Natural killer cell (primary cell): Measurements from ENCODE around the gene KIF19. TPM values are rescaled to one million over a fixed set of nuclear protein-coding genes. Genes with fewer than 3 reads are reported as not detected.

Experiments used
- ATAC-seq, 3 donors: fragments of 150-1000 bp in 2 of 3; fragments of 200-7000 bp in 1 of 3; cut with Tn5 transposase; 1 replicate in 1 of 3; 2 replicates in 2 of 3; pipeline ENCODE4 v1.10.0; 2021; ENCODE audit warnings: mild to moderate bottlenecking in 2 of 3, moderate library complexity in 2 of 3
- DNase-seq, 2 donors: peaks; one replicate each; pipeline versions ENCODE4 v3.0.0 to v3.0.0-alpha.2; 2013 to 2021; ENCODE audit warnings: mixed read lengths in 1 of 2
- H3K27ac ChIP-seq: one replicate; pipeline ENCODE4 v1.5.1; 2013; ENCODE audit warnings: mild to moderate bottlenecking, low read length
- H3K27me3 ChIP-seq: one replicate; pipeline ENCODE4 v1.6.1; 2013; ENCODE audit warnings: low read length; ENCODE audit not compliant: control insufficient read depth, insufficient read depth
- H3K36me3 ChIP-seq: one replicate; pipeline ENCODE4 v1.6.1; 2013; ENCODE audit warnings: low read length; ENCODE audit not compliant: control insufficient read depth, insufficient read depth
- H3K4me1 ChIP-seq: one replicate; pipeline ENCODE4 v1.6.1; 2013; ENCODE audit warnings: low read length; ENCODE audit not compliant: control insufficient read depth, insufficient read depth
- H3K4me3 ChIP-seq: one replicate; pipeline ENCODE4 v1.5.1; 2013; ENCODE audit warnings: low read length
- H3K9me3 ChIP-seq: one replicate; pipeline ENCODE4 v1.6.1; 2013; ENCODE audit warnings: low read length; ENCODE audit not compliant: control insufficient read depth, insufficient read depth
- H3K27ac Mint-ChIP-seq, 2 donors: one replicate each; pipeline ENCODE4 v1.8.0; 2022; ENCODE audit warnings: mild to moderate bottlenecking in 2 of 2, mixed read lengths in 2 of 2, moderate library complexity in 1 of 2
- H3K27me3 Mint-ChIP-seq, 2 donors: one replicate each; pipeline ENCODE4 v1.8.0; 2022; ENCODE audit warnings: low read depth in 2 of 2, mixed read lengths in 2 of 2
- H3K36me3 Mint-ChIP-seq: one replicate; pipeline ENCODE4 v1.8.0; 2022; ENCODE audit warnings: mixed read lengths
- H3K4me1 Mint-ChIP-seq, 2 donors: one replicate each; pipeline ENCODE4 v1.8.0; 2022; ENCODE audit warnings: mixed read lengths in 2 of 2
- H3K4me3 Mint-ChIP-seq: one replicate; pipeline ENCODE4 v1.8.0; 2022; ENCODE audit warnings: mild to moderate bottlenecking, moderate library complexity, mixed read lengths
- H3K9me3 Mint-ChIP-seq, 2 donors: one replicate each; pipeline ENCODE4 v1.8.0; 2022; ENCODE audit warnings: mixed read lengths in 2 of 2
- WGBS: methylation state at CpG from one replicate; pipeline ENCODE4 v1.1.7; 2013; ENCODE audit warnings: missing lambda C conversion rate; ENCODE audit not compliant: insufficient coverage; 5-methylcytosine and 5-hydroxymethylcytosine counted together
- intact Hi-C: fragments of 100-400 bp; cut with micrococcal nuclease; formaldehyde crosslinking; loops from one replicate; pipeline ENCODE4 v1.14.2; 2022
- total RNA-seq, 4 donors: library from RNA; stranded (reverse); fragments of 120-200 nt in 1 of 4; gene quantifications; one replicate each; pipeline versions ENCODE4 v1.2.3 to v1.2.4, GENCODE V29; 2013 to 2022
- TF ChIP-seq, protein P1 (sequence below): fragments of 200-600 bp; IDR thresholded peaks from one replicate; pipeline ENCODE4 v1.8.0; 2022; ENCODE audit warnings: antibody characterized with exemption

KIF19 gene
- total RNA-seq, 3 donors from 2014 or later (not counting 1 experiment from before 2014, with no cell fraction given), result 1.7 to 7.1 (median 6.1) TPM

DNA sequence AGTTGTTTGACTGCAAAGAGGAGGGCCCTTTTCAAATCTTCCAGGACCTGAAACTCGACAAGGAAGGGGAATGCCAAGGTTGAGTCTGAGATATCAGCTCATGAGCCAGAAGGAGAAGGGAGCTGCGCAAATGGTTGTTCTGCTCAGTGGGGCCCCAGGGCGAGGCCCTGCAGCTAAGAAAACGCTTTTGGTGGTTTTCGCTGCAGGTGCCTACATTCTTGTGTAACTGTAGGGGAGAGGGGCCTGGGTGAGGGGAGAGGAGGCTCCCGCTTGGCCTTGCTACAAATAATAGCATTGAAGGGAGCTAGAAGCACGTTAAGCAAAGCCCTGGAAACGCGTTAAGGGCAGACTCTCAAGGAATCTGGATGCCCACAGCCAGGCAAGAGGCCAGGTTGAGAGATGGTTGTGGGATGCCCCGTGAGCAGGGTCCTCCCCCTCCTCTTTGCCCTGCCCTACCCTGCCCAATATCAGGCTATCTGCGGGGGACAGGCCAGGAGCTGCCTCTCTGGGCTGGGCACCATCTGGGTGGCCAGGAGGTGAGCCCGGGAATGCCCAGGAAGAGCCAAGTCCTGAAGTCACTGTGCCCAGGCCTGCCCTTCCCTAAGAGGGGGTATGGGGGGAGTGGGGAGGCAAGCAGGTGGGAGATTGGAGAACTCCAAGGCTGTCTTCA is 63.2 kb downstream of the KIF19 start:
- H3K36me3 ChIP-seq, result no peaks in the 10 kb centered on the region
- Mint-ChIP-seq H3K4me3 (no peak overlapping the region), H3K9me3 (no peaks in the 10 kb centered on the region), H3K4me1 (peaks cover 6 to 10% of the 10 kb centered on the region in 2 donors), H3K36me3 (no peaks in the 10 kb centered on the region), H3K27ac (no peak overlapping the region), H3K27me3 (peaks cover 0 to 6% of the 10 kb centered on the region in 2 donors)
- DNase-seq, result no peak
- intact Hi-C loops, result no loop called here
- H3K4me1 ChIP-seq, result peaks cover 6% of the 10 kb centered on the region
- H3K27me3 ChIP-seq, result no peaks in the 10 kb centered on the region
- no peaks in the 10 kb centered on the region for H3K9me3 ChIP-seq
- TF ChIP-seq, protein P1, sequence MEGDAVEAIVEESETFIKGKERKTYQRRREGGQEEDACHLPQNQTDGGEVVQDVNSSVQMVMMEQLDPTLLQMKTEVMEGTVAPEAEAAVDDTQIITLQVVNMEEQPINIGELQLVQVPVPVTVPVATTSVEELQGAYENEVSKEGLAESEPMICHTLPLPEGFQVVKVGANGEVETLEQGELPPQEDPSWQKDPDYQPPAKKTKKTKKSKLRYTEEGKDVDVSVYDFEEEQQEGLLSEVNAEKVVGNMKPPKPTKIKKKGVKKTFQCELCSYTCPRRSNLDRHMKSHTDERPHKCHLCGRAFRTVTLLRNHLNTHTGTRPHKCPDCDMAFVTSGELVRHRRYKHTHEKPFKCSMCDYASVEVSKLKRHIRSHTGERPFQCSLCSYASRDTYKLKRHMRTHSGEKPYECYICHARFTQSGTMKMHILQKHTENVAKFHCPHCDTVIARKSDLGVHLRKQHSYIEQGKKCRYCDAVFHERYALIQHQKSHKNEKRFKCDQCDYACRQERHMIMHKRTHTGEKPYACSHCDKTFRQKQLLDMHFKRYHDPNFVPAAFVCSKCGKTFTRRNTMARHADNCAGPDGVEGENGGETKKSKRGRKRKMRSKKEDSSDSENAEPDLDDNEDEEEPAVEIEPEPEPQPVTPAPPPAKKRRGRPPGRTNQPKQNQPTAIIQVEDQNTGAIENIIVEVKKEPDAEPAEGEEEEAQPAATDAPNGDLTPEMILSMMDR, result no peak
- H3K4me3 ChIP-seq, result no peak overlapping the region
- H3K27ac ChIP-seq, result no peak overlapping the region
- 72% methylated on average over 12 of the region's 12 CpGs for WGBS
- ATAC-seq, result no peak

DNA sequence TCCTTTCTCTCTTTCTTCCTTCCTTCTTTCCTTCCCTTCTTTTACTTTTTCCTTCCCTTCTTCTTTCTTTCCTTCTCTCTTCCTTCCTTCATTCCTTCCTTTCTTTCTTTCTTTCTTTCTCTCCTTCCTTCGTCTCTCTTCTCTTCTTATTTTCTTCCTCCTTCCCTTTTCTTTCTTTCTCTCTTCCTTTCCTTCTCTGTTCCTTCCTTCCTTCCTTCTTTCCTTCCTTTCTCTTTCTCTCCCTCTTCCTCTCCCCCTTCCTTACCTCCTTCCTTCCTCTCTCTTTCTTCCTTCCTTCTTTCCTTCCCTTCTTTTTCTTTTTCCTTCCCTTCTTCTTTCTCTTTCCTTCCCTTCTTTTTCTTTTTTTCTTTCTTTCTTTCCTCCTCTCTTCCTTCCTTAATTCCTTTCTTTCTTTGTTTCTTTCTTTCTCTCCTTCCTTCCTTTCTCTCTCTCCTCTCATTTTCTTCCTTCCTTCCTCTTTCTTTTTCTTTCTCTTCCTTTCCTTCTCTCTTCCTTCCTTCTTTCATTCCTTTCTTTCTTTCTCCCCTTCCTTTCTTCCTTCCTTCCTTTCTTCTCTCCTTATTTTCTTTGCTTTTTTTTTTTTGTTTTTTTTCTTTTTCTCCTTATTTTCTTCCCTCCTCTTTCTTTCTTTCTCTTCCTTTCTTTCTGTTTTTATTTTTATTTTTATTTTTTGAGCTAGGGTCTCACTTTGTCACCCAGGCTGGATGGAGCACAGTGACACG is 64.1 kb downstream of the KIF19 start:
- Histone ChIP-seq H3K9me3 (no peaks in the 10 kb centered on the region), H3K4me1 (peaks cover 6% of the 10 kb centered on the region), H3K27me3 (no peaks in the 10 kb centered on the region), H3K36me3 (no peaks in the 10 kb centered on the region), H3K27ac (no peak overlapping the region), H3K4me3 (no peak overlapping the region)
- H3K4me3 Mint-ChIP-seq, result no peak overlapping the region
- H3K27ac Mint-ChIP-seq, result no peak overlapping the region
- no peaks in the 10 kb centered on the region for H3K9me3 Mint-ChIP-seq
- ATAC-seq, result no peak
- TF ChIP-seq, protein P1, result no peak
- intact Hi-C loops, result no loop called here
- no peak for DNase-seq
- 81% methylated on average over 2 of the region's 2 CpGs for WGBS
- H3K36me3 Mint-ChIP-seq, result no peaks in the 10 kb centered on the region
- H3K4me1 Mint-ChIP-seq, result peaks cover 6 to 10% of the 10 kb centered on the region in 2 donors
- H3K27me3 Mint-ChIP-seq, result peaks cover 0 to 6% of the 10 kb centered on the region in 2 donors

DNA sequence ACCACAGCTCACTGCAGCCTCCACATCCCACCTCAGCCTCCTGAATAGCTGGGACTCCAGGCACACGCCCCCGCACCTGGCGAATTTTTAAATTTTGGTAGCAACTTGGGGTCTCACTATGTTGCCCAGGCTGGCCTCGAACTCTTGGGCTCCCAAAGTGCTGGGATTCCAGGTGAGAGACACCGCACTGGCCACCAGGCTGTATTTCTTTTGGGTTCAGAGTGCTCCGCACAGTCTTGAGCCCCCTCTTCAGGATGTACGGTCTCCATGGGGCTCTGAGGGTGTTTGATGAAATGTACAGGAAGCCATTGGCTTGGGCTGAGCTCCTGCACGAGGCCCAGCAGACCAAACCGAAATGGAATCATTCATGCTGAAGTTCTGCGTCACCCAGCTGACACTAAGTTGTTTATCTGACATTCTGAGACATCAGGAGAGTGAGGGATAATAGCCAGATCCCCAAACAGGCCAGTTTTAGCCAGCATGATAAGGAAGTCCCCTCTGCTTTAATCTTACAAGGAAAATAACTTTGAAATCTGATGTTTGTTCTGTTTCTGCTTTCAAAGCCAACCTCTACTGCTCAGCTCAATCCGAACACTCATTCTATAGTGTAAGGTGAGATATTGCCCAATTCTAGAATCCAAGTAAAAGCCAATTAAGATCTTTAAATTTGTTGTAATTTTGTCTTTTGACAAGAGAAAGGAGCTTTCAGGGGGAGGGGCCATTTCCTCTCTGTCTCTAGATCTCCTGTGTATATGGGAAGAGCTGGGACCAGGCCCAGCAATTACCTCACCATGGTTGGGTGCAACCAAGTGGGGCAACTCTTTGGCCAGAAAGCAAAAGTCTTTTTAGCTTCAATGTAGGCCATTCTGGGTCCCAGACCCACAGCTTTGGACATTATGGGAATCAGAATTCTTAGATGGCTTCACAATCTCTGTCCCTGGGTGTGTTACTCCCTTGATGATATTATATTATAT is 64.9 kb downstream of the KIF19 start:
- no peak for DNase-seq
- H3K27me3 Mint-ChIP-seq, result peaks cover 0 to 6% of the 10 kb centered on the region in 2 donors
- Histone ChIP-seq H3K9me3 (no peaks in the 10 kb centered on the region), H3K27me3 (no peaks in the 10 kb centered on the region), H3K4me3 (no peak overlapping the region), H3K27ac (no peak overlapping the region), H3K36me3 (no peaks in the 10 kb centered on the region), H3K4me1 (peaks cover 6% of the 10 kb centered on the region)
- H3K4me3 Mint-ChIP-seq, result no peak overlapping the region
- WGBS, result 85% methylated on average over 10 of the region's 11 CpGs
- intact Hi-C loops, result no loop called here
- no peaks in the 10 kb centered on the region for H3K9me3 Mint-ChIP-seq
- TF ChIP-seq, protein P1, result no peak
- no peaks in the 10 kb centered on the region for H3K36me3 Mint-ChIP-seq
- H3K27ac Mint-ChIP-seq, result no peak overlapping the region
- ATAC-seq, result no peak
- H3K4me1 Mint-ChIP-seq, result peaks cover 6 to 10% of the 10 kb centered on the region in 2 donors
